OCI-LY7 (cell line): ENCODE measurements around the gene PHF19. TPM values are rescaled to one million over a fixed set of nuclear protein-coding genes. Genes with fewer than 3 reads are reported as not detected.

Source experiments
- BruUV-seq: library from RNA; stranded (reverse); fragments of 400-500 nt; replicated peaks from 2 replicates; lab custom pipeline; 2021; lab: Mats Ljungman, UMichigan
- CTCF ChIA-PET: fragments of 300-600 bp; sonication (Branson Sonifier 250); formaldehyde crosslinking; loops from one replicate; lab custom pipeline; 2022; ENCODE audit warnings: antibody characterized with exemption; ENCODE audit not compliant: unreplicated experiment; lab: Charles Lee
- POLR2A ChIA-PET: fragments of 300-600 bp; sonication (Branson Sonifier 250); formaldehyde crosslinking; loops from one replicate; lab custom pipeline; 2022; ENCODE audit warnings: antibody characterized with exemption; lab: Charles Lee
- DNase-seq: peaks from one replicate; pipeline ENCODE4 v3.0.0-alpha.2; 2015; ENCODE audit warnings: low spot score
- H2AFZ ChIP-seq: fragments of 200-600 bp; sonication (generic), shearing (Covaris generic); 2 replicates; pipeline ENCODE4 v1.6.1; 2014; ENCODE audit warnings: mild to moderate bottlenecking, antibody characterized with exemption, low read length, moderate library complexity
- H3K27ac ChIP-seq: fragments of 200-600 bp; sonication (generic); 2 replicates; pipeline ENCODE4 v1.5.1; 2014; ENCODE audit warnings: mixed run types, low read depth, mild to moderate bottlenecking, moderate library complexity, low read length, inconsistent platforms; ENCODE audit not compliant: poor library complexity, severe bottlenecking
- H3K36me3 ChIP-seq: fragments of 200-600 bp; sonication (generic); 2 replicates; pipeline ENCODE4 v1.6.1; 2014; ENCODE audit warnings: mild to moderate bottlenecking, antibody characterized with exemption, low read length, moderate library complexity, mixed read lengths; ENCODE audit not compliant: insufficient read depth
- H3K4me1 ChIP-seq: fragments of 200-600 bp; sonication (generic); 2 replicates; pipeline ENCODE4 v1.5.1; 2014; ENCODE audit warnings: mild to moderate bottlenecking, low read length; ENCODE audit not compliant: insufficient read depth, poor library complexity, severe bottlenecking
- H3K4me2 ChIP-seq: fragments of 200-600 bp; sonication (generic); 2 replicates; pipeline ENCODE4 v1.6.1; 2014; ENCODE audit warnings: mild to moderate bottlenecking, low read length
- H3K4me3 ChIP-seq: fragments of 200-600 bp; sonication (generic); 2 replicates; pipeline ENCODE4 v1.5.1; 2014; ENCODE audit warnings: mild to moderate bottlenecking, low read depth, low read length; ENCODE audit not compliant: poor library complexity, severe bottlenecking
- H3K79me2 ChIP-seq: fragments of 200-600 bp; sonication (generic); 2 replicates; pipeline ENCODE4 v1.6.1; 2016; ENCODE audit warnings: low read depth, mild to moderate bottlenecking, low read length, moderate library complexity, mixed read lengths; ENCODE audit not compliant: insufficient read depth
- H3K9me2 ChIP-seq: fragments of 200-600 bp; sonication (generic); 2 replicates; pipeline ENCODE4 v1.6.1; 2016; ENCODE audit warnings: mild to moderate bottlenecking, low read length, mixed read lengths; ENCODE audit not compliant: insufficient read depth
- H3K9me3 ChIP-seq: fragments of 200-600 bp; sonication (generic); 2 replicates; pipeline ENCODE4 v1.6.1; 2014; ENCODE audit warnings: mild to moderate bottlenecking, mixed run types, low read length, mixed read lengths
- H4K20me1 ChIP-seq: fragments of 200-600 bp; sonication (generic); 2 replicates; pipeline ENCODE4 v1.6.1; 2014; ENCODE audit warnings: mild to moderate bottlenecking, antibody characterized with exemption, low read length, moderate library complexity, mixed read lengths; ENCODE audit not compliant: insufficient read depth
- CTCF ChIP-seq: fragments of 200-600 bp; sonication (generic); conservative IDR thresholded peaks from 2 replicates; pipeline ENCODE4 v1.5.1; 2014; ENCODE audit warnings: mild to moderate bottlenecking, antibody characterized with exemption, low read length, moderate library complexity, mixed read lengths
- EZH2phosphoT487 ChIP-seq: fragments of 200-600 bp; sonication (generic); IDR thresholded peaks from 2 replicates; pipeline ENCODE4 v1.6.1; 2018; ENCODE audit warnings: low read depth, borderline replicate concordance, mild to moderate bottlenecking, mixed run types, antibody characterized with exemption, low read length, moderate library complexity, mixed read lengths
- intact Hi-C: fragments of 100-400 bp; cut with micrococcal nuclease; formaldehyde crosslinking; loops from one replicate; pipeline ENCODE4 v1.10.0; 2022; ENCODE audit not compliant: unreplicated experiment
- total RNA-seq, 2 experiments: library from RNA; depleted of rRNA in 1 of 2; stranded (reverse); fragments of >200 nt in 1 of 2; shearing (Covaris generic) in 1 of 2; gene quantifications; 2 replicates each; pipeline ENCODE4 v1.2.3, GENCODE V29; 2014 to 2022

PHF19 gene
- total RNA-seq, 2 experiments from 2014 or later: 102 to 214 TPM

GRCh38 chr9:120875954-120876841, 790 bp downstream of the PHF19 start:
- POLR2A ChIA-PET: interaction anchor here (0.8 to 2.6 kb wide), 3 partner anchors 19 to 53 kb away, joined by 4 to 5 read pairs (median 5); no protein-coding TSS in a partner anchor
- peak overlapping the region; percentile 93 for H3K4me3 ChIP-seq
- no TSS peak for BruUV-seq
- H3K9me2 ChIP-seq: no peaks in the 10 kb centered on the region
- DNase-seq: peak; percentile 95
- CTCF ChIA-PET: no interaction called here
- no peaks in the 10 kb centered on the region for H4K20me1 ChIP-seq
- intact Hi-C loops: loop anchor here (1.0 to 5.0 kb wide), 5 partner anchors 16 to 326 kb away; partner anchors contain the start of gene RAB14
- H3K27ac ChIP-seq: peak overlapping the region; percentile 96
- H3K4me2 ChIP-seq: peak overlapping the region; percentile 96
- H3K4me1 ChIP-seq: peaks cover 70% of the 10 kb centered on the region
- TF ChIP-seq EZH2phosphoT487 (no peak), CTCF (peak; percentile 58)
- H3K9me3 ChIP-seq: no peaks in the 10 kb centered on the region
- peaks cover 32% of the 10 kb centered on the region; the same call in 1 of the 2 replicates for H3K79me2 ChIP-seq
- no peak overlapping the region for H2AFZ ChIP-seq
- H3K36me3 ChIP-seq: peaks cover 54% of the 10 kb centered on the region

DNA sequence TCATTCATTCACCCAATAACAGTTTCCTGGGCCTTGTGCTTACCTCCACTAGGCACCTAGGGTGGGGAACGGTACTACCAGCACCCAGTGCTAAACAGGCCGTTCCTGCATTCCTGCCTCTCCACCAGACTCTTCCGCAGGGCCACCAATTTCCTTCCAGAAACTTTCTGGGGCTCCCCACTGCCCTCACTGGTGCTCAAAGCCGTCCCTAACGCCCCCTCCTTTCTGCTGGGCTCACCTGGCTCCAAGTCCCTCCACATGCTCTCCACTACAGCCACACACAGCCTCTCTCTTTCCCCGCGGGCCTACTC, 1.4 kb downstream of the PHF19 start:
- Histone ChIP-seq H2AFZ (no peak overlapping the region), H3K27ac (peak overlapping the region; percentile 96), H3K79me2 (peaks cover 32% of the 10 kb centered on the region; the same call in 1 of the 2 replicates), H3K9me3 (no peaks in the 10 kb centered on the region), H4K20me1 (no peaks in the 10 kb centered on the region), H3K4me2 (peak overlapping the region; percentile 96), H3K36me3 (peaks cover 60% of the 10 kb centered on the region), H3K4me3 (peak overlapping the region; percentile 93), H3K4me1 (peaks cover 64% of the 10 kb centered on the region), H3K9me2 (no peaks in the 10 kb centered on the region)
- intact Hi-C loops: loop anchor here (5.0 kb wide), 2 partner anchors 107 to 327 kb away; partner anchors contain the start of gene RAB14
- CTCF ChIA-PET: interaction anchor here (0.6 kb wide), 1 partner anchor 500 kb away, joined by 3 read pairs; no protein-coding TSS in a partner anchor
- POLR2A ChIA-PET: interaction anchor here (0.8 to 2.6 kb wide), 3 partner anchors 20 to 54 kb away, joined by 4 to 5 read pairs (median 5); no protein-coding TSS in a partner anchor
- peak; percentile 31 for DNase-seq
- TF ChIP-seq EZH2phosphoT487 (no peak), CTCF (no peak)
- BruUV-seq: no TSS peak
